GM18858 (cell line): Measurements from ENCODE around the gene HMGCR.

ENCODE experiments used
- ATAC-seq: cut with Tn5 transposase; IDR thresholded peaks from one replicate; pipeline ENCODE4 v1.9.1; 2021; ENCODE audit not compliant: unreplicated experiment

HMGCR gene

DNA sequence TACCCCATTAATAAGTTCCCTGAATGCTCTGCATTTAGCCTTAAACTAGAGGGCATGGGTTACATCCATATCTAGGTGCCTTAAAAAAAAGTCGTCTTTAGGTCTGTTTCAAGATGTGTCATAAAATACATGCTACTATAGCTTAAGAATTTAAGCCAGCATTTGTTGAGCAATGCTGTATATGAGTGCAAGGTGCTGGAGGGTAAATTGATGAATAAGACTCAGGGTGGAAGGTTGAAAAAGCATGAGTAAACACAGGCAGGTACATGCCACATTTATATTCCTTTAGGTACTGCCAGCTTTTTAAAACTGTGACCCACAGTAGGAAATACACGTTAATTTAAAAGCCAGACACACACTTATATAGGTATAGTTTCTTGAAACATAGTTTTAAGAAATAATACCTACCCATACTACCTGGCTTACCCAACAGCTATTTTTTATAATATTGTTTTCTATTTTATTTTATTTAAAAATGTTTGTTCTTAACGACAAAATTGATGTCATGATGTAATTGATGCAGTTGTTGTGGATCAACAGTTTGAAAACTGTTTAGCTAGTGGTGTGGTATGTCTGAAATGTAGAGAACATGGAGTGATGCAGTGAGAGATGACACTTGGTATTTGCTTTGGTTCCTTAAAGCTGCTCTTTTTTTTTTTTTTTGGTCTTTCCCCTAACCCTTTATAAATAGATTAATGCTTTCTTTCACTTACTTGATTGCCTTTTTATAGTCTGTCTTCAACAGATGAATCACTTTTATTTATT, 3.9 kb downstream of the HMGCR start:
- no peak for ATAC-seq

DNA sequence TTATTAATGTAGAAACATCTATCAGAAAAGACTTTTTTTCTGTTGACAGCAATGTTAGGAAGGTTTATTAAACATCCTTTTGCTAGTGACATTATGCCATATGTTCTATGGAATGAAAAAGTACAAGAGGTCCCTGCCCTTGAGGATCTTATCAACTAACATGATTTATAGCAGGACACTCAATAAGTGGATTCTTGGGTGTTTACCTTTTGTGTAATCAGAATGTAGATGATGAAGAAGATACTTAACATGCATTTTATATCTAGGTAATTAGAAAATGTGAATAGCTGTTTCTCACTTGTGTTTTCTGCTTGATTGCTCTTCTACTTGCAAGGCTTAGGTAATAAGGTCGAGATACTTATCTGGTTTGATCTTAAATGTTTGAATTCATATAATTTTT, 4.9 kb downstream of the HMGCR start:
- no peak for ATAC-seq

DNA sequence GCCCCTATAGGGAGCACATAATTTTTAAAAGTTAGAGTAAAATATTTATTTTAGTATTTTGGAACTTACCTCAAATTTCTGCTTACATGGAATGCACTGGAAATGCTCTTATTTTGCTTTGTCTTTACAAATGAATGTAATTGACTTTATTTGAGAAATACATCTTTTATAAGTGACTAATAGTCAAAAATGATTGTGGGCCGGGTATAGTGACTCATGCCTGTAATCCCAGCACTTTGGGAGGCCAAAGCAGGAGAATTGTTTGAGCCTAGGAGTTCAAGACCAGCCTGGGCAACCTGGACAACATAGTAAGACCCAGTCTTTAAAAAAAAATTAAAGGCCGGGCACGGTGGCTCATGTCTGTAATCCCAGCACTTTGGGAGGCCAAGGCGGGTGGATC, 5.8 kb downstream of the HMGCR start:
- no peak for ATAC-seq

DNA sequence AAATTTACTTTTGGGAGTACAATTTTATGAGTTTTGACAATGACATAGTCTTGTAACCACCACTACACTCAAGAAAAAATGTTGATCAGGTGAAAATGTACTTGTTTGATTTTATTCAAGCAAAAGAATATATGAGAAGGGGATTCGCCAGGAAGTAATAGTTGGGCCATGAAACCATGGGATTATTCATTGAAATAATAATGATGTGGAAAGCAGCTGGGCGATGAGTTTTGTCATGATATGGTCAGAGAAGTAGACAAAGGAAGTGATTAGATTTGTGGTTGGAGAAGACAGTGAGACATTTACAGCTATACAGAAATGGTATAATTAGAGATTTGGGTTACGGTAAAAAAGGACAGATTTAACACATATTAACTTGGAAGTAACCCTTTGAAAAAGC, 11.2 kb downstream of the HMGCR start:
- ATAC-seq = no peak

DNA sequence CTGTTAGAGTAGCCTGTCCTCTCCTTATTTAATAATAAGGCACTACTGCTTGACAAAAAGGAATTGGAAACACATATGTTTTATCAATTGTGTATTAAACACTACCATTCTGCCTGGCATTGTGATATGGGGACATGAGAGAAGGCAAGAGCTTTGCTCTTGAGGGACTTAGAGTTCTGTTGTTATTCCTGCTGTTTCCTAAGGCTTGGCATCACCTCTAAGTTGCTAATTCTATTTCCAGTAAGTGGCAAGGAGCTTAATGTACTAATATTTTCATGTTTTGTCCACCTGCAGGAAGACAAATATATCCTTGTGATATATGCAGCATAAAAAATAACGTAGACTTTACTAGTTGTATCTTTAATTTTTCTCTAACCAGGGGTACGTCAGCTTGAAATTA, 12.6 kb downstream of the HMGCR start:
- ATAC-seq = no peak

DNA sequence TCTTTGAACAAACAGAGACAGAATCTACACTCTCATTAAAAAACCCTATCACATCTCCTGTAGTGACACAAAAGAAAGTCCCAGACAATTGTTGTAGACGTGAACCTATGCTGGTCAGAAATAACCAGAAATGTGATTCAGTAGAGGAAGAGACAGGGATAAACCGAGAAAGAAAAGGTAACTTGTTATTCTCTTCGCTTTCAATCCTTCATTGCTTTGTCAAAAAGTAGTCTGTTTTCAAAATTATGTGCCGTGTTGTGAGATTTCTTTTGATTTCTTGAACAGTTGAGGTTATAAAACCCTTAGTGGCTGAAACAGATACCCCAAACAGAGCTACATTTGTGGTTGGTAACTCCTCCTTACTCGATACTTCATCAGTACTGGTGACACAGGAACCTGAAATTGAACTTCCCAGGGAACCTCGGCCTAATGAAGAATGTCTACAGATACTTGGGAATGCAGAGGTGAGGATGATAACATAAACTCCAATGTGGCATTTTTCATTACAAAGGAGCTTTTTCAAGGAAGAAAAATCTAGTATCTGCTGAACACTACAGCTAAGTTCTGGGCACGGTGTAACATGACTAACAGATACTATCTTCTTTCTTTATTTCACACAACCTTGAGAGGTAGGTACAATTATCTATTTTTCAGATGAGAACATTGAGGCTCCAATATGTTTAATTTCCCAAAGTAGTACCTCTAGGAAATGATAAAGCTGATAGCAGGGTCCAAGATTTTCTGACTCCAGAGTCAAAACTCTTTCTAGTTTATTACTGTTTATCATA, 14.3 kb downstream of the HMGCR start:
- ATAC-seq = no peak

DNA sequence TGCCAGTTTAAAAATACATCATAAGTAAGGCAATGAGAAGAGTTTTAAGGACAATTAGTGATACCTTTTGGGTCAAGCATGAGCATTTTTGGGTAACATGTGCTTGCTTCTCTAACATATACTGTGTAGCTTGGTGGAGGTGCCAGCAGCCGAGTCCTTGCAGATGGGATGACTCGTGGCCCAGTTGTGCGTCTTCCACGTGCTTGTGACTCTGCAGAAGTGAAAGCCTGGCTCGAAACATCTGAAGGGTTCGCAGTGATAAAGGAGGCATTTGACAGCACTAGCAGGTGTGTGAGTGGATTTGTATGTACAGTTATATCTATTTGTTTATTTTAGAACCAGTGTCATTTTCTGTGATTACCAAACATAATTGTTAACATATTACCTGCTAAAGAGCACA, 18.2 kb downstream of the HMGCR start:
- ATAC-seq = no peak

DNA sequence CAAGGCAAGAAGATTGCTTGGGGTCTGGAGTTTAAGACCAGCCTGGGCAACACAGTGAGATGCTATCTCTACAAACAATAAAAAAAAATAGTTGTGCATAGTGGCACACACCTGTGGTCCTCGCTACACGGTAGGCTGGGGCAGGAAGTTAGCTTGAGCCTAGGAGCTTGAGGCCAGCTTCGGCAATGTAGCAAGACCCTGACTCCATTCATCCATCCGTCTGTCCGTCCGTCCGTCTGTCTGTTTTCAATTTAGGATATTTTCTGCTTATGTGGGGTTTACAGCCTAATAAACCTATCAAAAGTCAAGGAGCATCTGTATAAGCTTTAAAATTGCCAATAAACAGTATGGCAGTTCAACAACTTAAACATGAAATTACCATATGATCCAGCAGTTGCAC, 19.7 kb downstream of the HMGCR start:
- ATAC-seq = no peak

DNA sequence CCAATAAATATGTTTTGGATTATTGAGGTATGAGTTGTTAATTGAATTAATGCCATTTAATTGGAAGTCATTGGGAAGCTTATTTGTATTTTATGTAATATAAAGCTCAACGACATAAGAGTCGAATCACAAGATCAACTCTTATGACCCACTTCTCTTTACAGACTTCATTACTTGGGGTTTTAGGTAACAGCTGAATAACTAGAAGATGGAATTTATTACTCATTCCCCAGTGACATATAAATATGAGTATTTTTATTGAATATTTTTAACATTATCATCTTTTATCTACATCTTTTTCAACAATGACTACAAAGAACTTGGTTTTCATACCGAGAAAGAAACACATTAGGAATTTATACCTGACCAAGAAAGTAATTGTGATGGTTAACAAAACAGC, 21.1 kb downstream of the HMGCR start:
- ATAC-seq = no peak

DNA sequence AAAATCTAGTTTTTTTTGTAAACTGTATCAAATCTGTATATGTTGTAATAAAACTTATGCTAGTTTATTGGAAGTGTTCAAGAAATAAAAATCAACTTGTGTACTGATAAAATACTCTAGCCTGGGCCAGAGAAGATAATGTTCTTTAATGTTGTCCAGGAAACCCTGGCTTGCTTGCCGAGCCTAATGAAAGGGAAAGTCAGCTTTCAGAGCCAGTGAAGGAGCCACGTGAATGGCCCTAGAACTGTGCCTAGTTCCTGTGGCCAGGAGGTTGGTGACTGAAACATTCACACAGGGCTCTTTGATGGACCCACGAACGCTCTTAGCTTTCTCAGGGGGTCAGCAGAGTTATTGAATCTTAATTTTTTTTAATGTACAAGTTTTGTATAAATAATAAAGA, 24.3 kb downstream of the HMGCR start:
- no peak for ATAC-seq

DNA sequence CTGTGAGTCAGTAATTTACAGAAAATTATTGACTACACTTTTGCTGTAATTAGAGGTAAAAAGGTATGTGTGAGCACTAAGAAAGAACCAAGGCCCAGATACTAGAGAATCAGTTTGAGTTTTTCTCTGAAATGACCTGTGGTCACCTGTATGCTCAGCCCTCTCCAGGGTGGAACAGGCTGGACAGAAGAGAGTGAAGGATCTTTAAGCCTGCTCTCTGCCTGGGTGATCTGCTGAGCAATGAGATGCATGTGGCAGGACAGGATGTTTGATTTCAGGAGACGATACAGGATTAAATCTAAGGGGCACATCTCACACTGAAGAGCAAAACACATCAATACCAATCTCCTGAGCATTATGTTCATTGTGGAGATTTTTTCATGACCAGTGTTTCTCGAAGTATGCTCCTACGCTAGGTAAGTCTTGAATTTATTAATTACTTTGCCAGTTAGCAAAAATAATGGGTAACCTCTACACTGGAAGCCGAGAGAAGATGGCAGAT, 25.5 kb downstream of the HMGCR start:
- no peak for ATAC-seq

DNA sequence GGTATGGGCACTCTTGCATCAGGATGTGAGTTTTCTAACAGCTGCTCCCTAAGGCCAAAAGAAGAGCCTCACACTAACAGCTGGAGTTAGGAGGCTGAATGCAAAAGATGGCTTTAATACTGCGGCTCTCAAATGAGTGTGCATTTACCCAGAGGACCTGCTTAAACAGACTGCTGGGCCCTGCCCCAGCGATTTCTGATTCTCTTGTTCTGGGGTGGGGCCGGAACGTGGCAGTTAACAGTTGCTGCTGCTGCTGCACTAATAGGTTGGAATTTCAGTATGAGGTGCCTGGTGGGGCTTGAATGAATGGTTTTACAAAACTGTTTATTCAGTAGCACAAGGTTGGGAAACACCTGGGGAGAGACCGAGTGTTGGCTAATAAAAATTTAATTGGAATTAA, 26.1 kb downstream of the HMGCR start:
- ATAC-seq = no peak

DNA sequence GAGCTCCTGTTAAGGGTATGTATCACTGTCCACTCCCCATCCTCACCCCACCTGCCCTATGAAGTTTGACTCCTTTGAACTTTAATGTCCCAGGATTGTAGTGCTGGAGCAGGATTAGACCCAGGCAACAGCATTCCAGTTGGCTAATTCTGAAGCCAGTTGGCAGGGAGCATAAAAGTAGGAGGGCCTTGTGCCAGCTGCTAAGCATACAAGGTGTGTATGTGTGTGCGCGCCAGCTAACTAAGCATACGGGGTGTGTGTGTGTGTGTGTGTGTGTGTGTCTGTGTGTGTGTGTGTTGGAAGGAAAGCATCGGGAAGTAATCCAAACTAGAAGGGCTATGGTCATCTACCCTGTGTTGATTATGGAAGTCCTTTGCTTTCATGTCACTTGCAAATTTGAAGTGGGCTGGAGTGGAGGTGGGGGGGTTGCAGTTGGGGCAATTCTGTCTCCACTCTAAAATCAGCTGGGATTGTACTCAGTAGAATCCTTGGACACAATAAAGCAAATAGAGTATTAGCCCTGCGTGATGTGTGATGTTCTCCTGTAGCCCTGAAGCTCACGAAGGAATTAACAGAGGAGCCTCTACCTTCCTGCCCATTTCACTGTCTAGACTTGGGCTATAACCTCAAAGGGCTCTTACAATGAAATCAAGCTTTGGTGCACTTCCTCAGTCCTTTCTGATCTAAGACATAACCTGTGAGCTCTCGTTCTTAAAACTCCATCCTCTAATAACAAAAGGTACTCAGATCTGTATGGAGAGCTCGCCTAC, 26.9 kb downstream of the HMGCR start:
- no peak for ATAC-seq

DNA sequence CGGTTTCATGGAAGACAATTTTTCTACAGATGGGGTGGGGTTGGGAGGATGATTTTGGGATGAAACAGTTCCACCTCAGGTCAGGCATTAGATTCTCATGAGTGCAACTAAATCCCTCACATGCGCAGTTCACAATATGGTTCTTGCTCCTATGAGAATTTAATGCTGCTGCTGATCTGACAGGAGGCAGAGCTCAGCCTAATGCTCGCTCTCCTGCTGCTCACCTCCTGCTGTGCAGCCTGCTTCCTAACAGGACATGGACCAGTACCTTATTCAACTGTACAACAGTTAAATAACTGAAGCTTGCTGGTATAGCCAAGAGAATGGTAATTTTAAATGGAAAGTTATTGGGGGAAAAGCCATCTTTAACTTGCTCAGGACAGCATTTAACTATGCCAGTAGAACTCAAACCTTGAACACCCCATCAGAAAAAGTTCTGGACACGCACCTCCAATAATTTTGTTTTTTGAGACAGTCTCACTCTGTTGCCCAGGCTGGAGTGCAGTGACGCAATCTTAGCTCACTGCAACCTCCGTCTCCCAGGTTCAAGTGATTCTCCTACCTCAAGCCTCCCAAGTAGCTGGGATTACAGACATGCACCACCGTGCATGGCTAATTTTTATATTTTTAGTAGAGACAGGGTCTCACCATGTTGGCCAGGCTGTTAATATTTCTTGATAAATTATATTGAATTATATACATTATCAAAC, 27.7 kb downstream of the HMGCR start:
- no peak for ATAC-seq

DNA sequence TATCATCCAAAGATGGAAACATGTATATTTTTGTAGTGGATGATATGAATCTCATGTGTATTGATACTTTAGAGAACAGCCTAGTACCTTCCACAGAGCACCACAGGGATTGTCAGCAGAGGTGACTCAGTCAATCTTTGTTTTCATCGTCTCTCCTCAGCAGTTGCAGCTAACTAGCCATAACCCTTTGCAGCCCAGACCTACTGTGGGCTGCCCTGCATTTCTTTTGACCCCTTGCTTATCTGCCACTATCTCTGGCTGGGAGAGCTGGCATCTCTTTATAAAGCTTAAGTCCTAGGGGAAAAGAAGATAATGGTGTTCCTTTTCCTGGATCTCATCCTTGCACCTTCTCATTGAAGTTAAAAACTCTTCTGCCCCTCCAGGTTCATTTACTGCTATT, 28.7 kb downstream of the HMGCR start:
- ATAC-seq = no peak

DNA sequence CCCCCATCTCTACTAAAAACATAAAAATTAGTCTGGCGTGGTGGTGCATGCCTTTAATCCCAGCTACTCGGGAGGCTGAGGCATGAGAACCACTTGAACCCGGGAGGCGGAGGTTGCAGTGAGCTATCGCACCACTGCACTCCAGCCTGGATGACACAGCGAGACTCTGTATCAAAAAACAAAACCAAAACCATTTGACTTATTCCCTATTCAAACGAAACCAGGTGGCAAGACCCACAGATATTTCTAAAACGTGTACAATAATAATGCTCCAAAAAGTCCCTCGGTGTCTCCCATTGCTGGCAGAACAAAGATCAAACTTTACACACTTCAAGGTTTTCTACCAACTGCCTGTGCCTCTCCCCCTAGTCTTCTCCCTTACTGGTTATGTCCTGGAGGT, 29.8 kb downstream of the HMGCR start:
- ATAC-seq = peak; percentile 81

DNA sequence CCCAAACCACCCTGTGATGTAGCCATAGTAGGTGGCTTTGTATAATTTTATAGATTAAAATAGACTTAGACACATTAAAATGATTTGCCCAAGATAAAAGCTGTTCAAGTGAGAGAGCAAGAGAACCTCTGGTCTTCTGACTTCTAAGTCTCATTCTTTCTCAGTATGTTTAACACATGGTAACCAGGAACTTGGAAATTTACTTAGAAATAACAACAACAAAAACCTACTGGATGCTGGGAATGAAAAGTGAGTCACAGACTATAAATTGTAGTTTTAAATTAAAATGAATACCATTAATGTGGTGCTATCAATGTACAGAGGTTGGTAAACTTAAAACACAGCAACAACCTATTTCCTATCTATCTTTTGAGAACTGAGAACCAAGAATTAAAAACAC, 30.4 kb downstream of the HMGCR start:
- ATAC-seq = no peak

DNA sequence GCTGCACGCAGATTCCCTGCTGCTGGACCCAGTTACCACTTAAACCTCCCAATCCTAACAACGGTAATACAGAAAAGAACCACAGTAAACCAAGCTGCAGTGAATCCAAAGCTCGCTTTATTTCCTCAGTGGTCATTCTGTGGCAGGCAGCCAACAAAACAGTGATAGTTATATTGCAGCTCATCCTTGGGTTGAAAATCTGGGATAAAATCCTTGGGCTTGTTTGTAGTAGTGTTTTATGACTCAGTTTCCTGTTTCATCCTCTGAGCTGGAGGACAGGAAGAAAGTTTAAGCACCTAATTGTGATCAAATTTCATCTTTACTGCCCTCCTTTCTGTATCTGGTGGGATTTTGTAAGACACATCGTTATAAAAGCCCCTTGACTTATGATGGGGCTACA, 31.4 kb downstream of the HMGCR start:
- ATAC-seq = no peak

DNA sequence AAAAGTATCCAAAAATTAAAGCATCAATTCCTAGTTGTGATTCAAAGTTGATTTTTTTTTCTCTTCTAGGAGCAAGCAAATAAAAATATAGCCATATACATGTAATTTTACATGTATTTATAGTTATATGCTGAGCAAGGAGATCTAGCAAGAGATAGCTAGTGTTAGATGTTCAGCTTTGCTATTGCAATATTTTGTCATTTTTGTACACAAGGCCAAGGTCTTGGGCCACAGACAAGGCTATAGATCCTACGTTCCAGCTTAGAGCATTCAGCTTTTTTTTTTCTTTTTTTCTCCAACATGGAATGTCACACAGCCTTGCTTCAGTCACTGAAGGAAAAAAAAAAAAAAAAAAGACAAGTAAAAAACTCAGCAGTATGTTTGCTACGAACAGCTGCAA, 36.8 kb downstream of the HMGCR start:
- no peak for ATAC-seq

DNA sequence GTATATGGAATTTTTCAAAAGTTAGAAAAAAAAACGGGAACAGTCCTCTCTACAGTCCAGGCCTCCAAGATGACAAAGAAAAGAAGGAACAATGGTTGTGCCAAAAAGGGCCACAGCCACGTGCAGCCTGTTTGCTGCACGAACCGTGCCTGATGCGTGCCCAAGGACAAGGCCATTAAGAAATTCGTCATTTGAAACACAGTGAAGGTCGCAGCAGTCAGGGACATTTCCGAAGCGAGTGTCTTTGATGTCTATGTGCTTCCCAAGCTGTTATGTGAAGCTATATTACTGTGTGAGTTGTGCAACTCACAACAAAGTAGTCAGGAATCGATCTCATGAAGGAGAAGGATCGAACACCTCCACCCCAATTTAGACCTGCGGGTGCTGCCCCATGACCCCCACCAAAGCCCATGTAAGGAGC, 37.4 kb downstream of the HMGCR start:
- ATAC-seq = no peak

DNA sequence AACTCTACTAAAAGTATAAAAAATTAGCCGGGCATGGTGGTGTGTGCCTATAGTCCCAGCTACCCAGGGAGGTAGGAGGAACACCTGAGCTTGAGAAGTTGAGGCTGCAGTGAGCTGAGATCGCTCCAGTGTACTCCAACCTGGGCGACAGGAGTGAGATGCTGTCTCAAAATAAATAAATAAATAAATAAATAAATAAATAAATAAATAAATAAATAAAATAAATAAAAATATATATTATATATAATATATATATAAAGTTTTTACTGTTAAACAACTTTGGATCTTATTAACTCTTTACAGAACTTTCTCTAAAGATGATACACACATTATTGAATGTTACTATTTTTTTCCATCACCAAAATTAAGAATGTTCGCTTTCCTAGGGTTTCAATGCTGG, 38.4 kb downstream of the HMGCR start:
- ATAC-seq = no peak
